Right atrium auricular region (tissue), 2 donors: ENCODE data around the gene TMEM232. TPM values are rescaled to one million over a fixed set of nuclear protein-coding genes. Genes with fewer than 3 reads are reported as not detected.
"Not testable (repeated sequence)": the region's sequence is repeated elsewhere in the genome, so short reads cannot be mapped to it uniquely, and the experiment has no call there.

Experiments
- DNase-seq: peaks from one replicate; pipeline ENCODE4 v3.0.0-alpha.2; 2019; ENCODE audit warnings: low spot score
- H3K27ac ChIP-seq, 2 donors: fragments of 200-600 bp; sonication (generic); 1 replicate in 1 of 2; 2 replicates in 1 of 2; pipeline ENCODE4 v1.5.1; 2016 to 2019
- H3K27me3 ChIP-seq, 2 donors: fragments of 200-600 bp; sonication (generic); one replicate each; pipeline versions ENCODE4 v1.5.1 to v1.6.0; 2017 to 2019
- H3K36me3 ChIP-seq: fragments of 200-600 bp; sonication (generic); one replicate; pipeline ENCODE4 v1.5.1; 2016
- H3K4me1 ChIP-seq, 2 donors: fragments of 200-600 bp; sonication (generic); one replicate each; pipeline versions ENCODE4 v1.5.1 to v1.6.0; 2017 to 2019
- H3K4me3 ChIP-seq, 2 donors: fragments of 200-600 bp; sonication (generic); 1 replicate in 1 of 2; 2 replicates in 1 of 2; pipeline ENCODE4 v1.5.1; 2017 to 2019; ENCODE audit warnings: mild to moderate bottlenecking in 1 of 2, moderate library complexity in 1 of 2
- H3K9me3 ChIP-seq, 2 donors: fragments of 200-600 bp; sonication (generic); one replicate each; pipeline ENCODE4 v1.5.1; 2019
- CTCF ChIP-seq, 2 donors: fragments of 200-600 bp; sonication (generic); IDR thresholded peaks; one replicate each; pipeline ENCODE4 v1.5.1; 2019; ENCODE audit warnings: antibody characterized with exemption in 2 of 2
- total RNA-seq, 2 donors: library from RNA; depleted of rRNA; stranded (reverse); fragments of >200 nt; gene quantifications; one replicate each; pipeline ENCODE4 v1.1.0, GENCODE V29; 2016

The TMEM232 gene
- total RNA-seq, 2 donors from 2014 or later = 1.1 to 1.2 TPM

GRCh38 chr5:110703481-110703880 is 23.0 kb downstream of the TMEM232 start:
- Histone ChIP-seq H3K4me1 (no peaks in the 10 kb centered on the region), H3K27me3 (no peaks in the 10 kb centered on the region), H3K9me3 (no peaks in the 10 kb centered on the region), H3K36me3 (no peaks in the 10 kb centered on the region), H3K4me3 (no peak overlapping the region), H3K27ac (no peak overlapping the region)
- no peak for TF ChIP-seq CTCF (IDR thresholded peaks at IDR 0.05)
- no peak for DNase-seq

- no peak for DNase-seq
- H3K36me3 ChIP-seq = no peaks in the 10 kb centered on the region
- H3K27me3 ChIP-seq = no peaks in the 10 kb centered on the region
- no peak overlapping the region for H3K27ac ChIP-seq
- H3K4me1 ChIP-seq = no peaks in the 10 kb centered on the region
- H3K4me3 ChIP-seq = no peak overlapping the region
- no peak for TF ChIP-seq CTCF (IDR thresholded peaks at IDR 0.05)
- no peaks in the 10 kb centered on the region for H3K9me3 ChIP-seq
These were observed 23.8 kb downstream of the TMEM232 start for GRCh38 chr5:110702704-110703103.

- Histone ChIP-seq H3K4me1 (no peaks in the 10 kb centered on the region), H3K4me3 (no peak overlapping the region), H3K27me3 (no peaks in the 10 kb centered on the region), H3K36me3 (no peaks in the 10 kb centered on the region), H3K9me3 (no peaks in the 10 kb centered on the region), H3K27ac (no peak overlapping the region)
- DNase-seq = no peak
- no peak for TF ChIP-seq CTCF (IDR thresholded peaks at IDR 0.05)
These were observed 24.2 kb downstream of the TMEM232 start for GRCh38 chr5:110702300-110702699.

GRCh38 chr5:110692669-110693068 is 33.8 kb downstream of the TMEM232 start:
- not testable (repeated sequence) for H3K27me3 ChIP-seq, H3K9me3 ChIP-seq, H3K36me3 ChIP-seq, H3K27ac ChIP-seq, DNase-seq, H3K4me1 ChIP-seq, H3K4me3 ChIP-seq

GRCh38 chr5:110690587-110690986 is 35.9 kb downstream of the TMEM232 start:
- not testable (repeated sequence) for H3K27ac ChIP-seq, H3K9me3 ChIP-seq, DNase-seq, H3K36me3 ChIP-seq, H3K27me3 ChIP-seq, H3K4me1 ChIP-seq, H3K4me3 ChIP-seq

- DNase-seq = no peak
- no peaks in the 10 kb centered on the region for H3K36me3 ChIP-seq
- TF ChIP-seq CTCF (IDR thresholded peaks at IDR 0.05) = no peak
These were observed 39.0 kb downstream of the TMEM232 start for GRCh38 chr5:110687485-110687884.

GRCh38 chr5:110686270-110686669 is 40.2 kb downstream of the TMEM232 start:
- DNase-seq = no peak
- H3K36me3 ChIP-seq = no peaks in the 10 kb centered on the region
- no peaks in the 10 kb centered on the region for H3K4me1 ChIP-seq
- no peak overlapping the region for H3K27ac ChIP-seq
- no peak for TF ChIP-seq CTCF (IDR thresholded peaks at IDR 0.05)
- H3K9me3 ChIP-seq = no peaks in the 10 kb centered on the region
- H3K4me3 ChIP-seq = no peak overlapping the region
- no peaks in the 10 kb centered on the region for H3K27me3 ChIP-seq

More at GRCh38 chr5:110687485-110687884, 39.0 kb downstream of the TMEM232 start:
- Histone ChIP-seq H3K4me3 (no peak overlapping the region), H3K4me1 (no peaks in the 10 kb centered on the region), H3K27ac (no peak overlapping the region), H3K27me3 (no peaks in the 10 kb centered on the region), H3K9me3 (no peaks in the 10 kb centered on the region)
